K562 (cell line): Measurements from ENCODE around the gene SIK3. TPM values are rescaled to one million over a fixed set of nuclear protein-coding genes. Genes with fewer than 3 reads are reported as not detected.

Experiments used
- ATAC-seq: fragments of 200-7000 bp; cut with Tn5 transposase; 3 replicates; pipeline ENCODE4 v1.9.1; 2020; ENCODE audit warnings: moderate library complexity
- BruUV-seq: library from RNA; stranded (reverse); fragments of 400-500 nt; replicated peaks from 2 replicates; lab custom pipeline; 2021; lab: Mats Ljungman, UMichigan
- CTCF ChIA-PET: fragments of 300-600 bp; formaldehyde crosslinking; extraction: SDS; loops from one replicate; lab custom pipeline; 2021; ENCODE audit warnings: low intra/inter-chr PET ratio; lab: Yijun Ruan, JAX
- POLR2A ChIA-PET: fragments of 300-600, 350-650 bp; sonication (Branson Sonifier 250); formaldehyde crosslinking; extraction: SDS; loops from one replicate; lab custom pipeline; 2021; ENCODE audit warnings: antibody characterized with exemption, inconsistent platforms; lab: Yijun Ruan, JAX
- DNase-seq, 4 experiments: peaks; one replicate each; pipeline versions ENCODE4 v3.0.0 to v3.0.0-alpha.2; 2011 to 2018; ENCODE audit warnings: low spot score in 3 of 4, mixed read lengths in 3 of 4; ENCODE audit errors: extremely low read depth in 1 of 4
- FAIRE-seq: peaks from 2 replicates; lab custom pipeline; 2011; peaks lifted over from hg19 to GRCh38; lab: Jason Lieb, UNC
- H2AFZ ChIP-seq: 2 replicates; pipeline ENCODE4 v1.6.0; 2011; ENCODE audit warnings: low read depth, low read length, control low read depth, inconsistent platforms
- H3K27ac ChIP-seq: fragments of 200-600 bp; 3 replicates; pipeline ENCODE4 v1.8.0; 2011; ENCODE audit warnings: low read depth, mild to moderate bottlenecking, control low read depth, inconsistent platforms, low read length, moderate library complexity, mixed read lengths; ENCODE audit errors: extremely low read depth
- H3K27me3 ChIP-seq, 2 experiments: fragments of 300-600 bp in 1 of 2; 2 replicates in 1 of 2; 3 replicates in 1 of 2; pipeline versions ENCODE4 v1.6.0 to v1.8.0; 2011; ENCODE audit warnings: inconsistent platforms in 2 of 2, low read length in 2 of 2, mild to moderate bottlenecking in 1 of 2, mixed read lengths in 1 of 2, moderate library complexity in 1 of 2; ENCODE audit not compliant: control insufficient read depth in 2 of 2, insufficient read depth in 2 of 2
- H3K36me3 ChIP-seq: fragments of 300-600 bp; 3 replicates; pipeline ENCODE4 v1.8.0; 2011; ENCODE audit warnings: mild to moderate bottlenecking, low read length, inconsistent platforms; ENCODE audit not compliant: control insufficient read depth, insufficient read depth
- H3K4me1 ChIP-seq, 2 experiments: fragments of 200-600 bp in 1 of 2; replicated peaks in 1 of 2; 2 replicates in 1 of 2; 3 replicates in 1 of 2; pipeline versions ENCODE4 v1.5.1 to v1.8.0; 2011; ENCODE audit warnings: inconsistent platforms in 2 of 2, low read length in 2 of 2, mild to moderate bottlenecking in 1 of 2, mixed read lengths in 1 of 2, moderate library complexity in 1 of 2; ENCODE audit not compliant: control insufficient read depth in 2 of 2, insufficient read depth in 2 of 2
- H3K4me2 ChIP-seq: 2 replicates; pipeline ENCODE4 v1.6.1; 2011; ENCODE audit warnings: low read length, control low read depth, inconsistent platforms, mixed read lengths; ENCODE audit not compliant: insufficient read depth
- H3K4me3 ChIP-seq: fragments of 200-600 bp; sonication (generic), shearing (Covaris generic); 2 replicates; pipeline ENCODE4 v1.5.1; 2016; ENCODE audit warnings: control low read depth, inconsistent platforms
- H3K79me2 ChIP-seq: fragments of 200-600 bp; 3 replicates; pipeline ENCODE4 v1.8.0; 2011; ENCODE audit warnings: low read length, inconsistent platforms; ENCODE audit not compliant: control insufficient read depth, insufficient read depth
- H3K9ac ChIP-seq, 2 experiments: 2 replicates each; pipeline versions ENCODE4 v1.6.0 to v1.6.1; 2011; ENCODE audit warnings: low read depth in 2 of 2, low read length in 2 of 2, control low read depth in 1 of 2, inconsistent platforms in 1 of 2, mild to moderate bottlenecking in 1 of 2, mixed read lengths in 1 of 2; ENCODE audit not compliant: insufficient read depth in 1 of 2
- H3K9me1 ChIP-seq: one replicate; pipeline ENCODE4 v1.6.0; 2011; ENCODE audit warnings: inconsistent platforms, mild to moderate bottlenecking, low read length, moderate library complexity; ENCODE audit not compliant: control insufficient read depth, insufficient read depth
- H3K9me3 ChIP-seq: replicated peaks from 2 replicates; pipeline ENCODE4 v1.5.1; 2011; ENCODE audit warnings: low read depth, low read length, inconsistent platforms; ENCODE audit not compliant: control insufficient read depth, insufficient read depth
- H4K20me1 ChIP-seq: replicated peaks from 2 replicates; pipeline ENCODE4 v1.6.1; 2011; ENCODE audit warnings: low read length, inconsistent platforms, mixed read lengths; ENCODE audit not compliant: control insufficient read depth, insufficient read depth
- ATF7 ChIP-seq: fragments of 450-650 bp; IDR thresholded peaks from 2 replicates; pipeline ENCODE4 v1.7.1; 2014; ENCODE audit warnings: mild to moderate bottlenecking, moderate library complexity
- BACH1 ChIP-seq: fragments of 200-800 bp; sonication (Bioruptor generic); IDR thresholded peaks from 2 replicates; pipeline ENCODE4 v1.6.1; 2016; ENCODE audit warnings: missing genetic modification characterization, missing compliant biosample characterization
- CCNT2 ChIP-seq: IDR thresholded peaks from 2 replicates; pipeline ENCODE4 v1.6.1; 2011; ENCODE audit warnings: borderline replicate concordance, low read depth, mild to moderate bottlenecking, moderate library complexity, mixed read lengths, low read length; ENCODE audit not compliant: insufficient read length; ENCODE audit errors: extremely low read depth
- CHD4 ChIP-seq: fragments of 200-600 bp; sonication (generic); IDR thresholded peaks from 3 replicates; pipeline ENCODE4 v1.6.1; 2012; ENCODE audit warnings: low read depth, mild to moderate bottlenecking, mixed read lengths, low read length, inconsistent platforms; ENCODE audit not compliant: insufficient read depth, insufficient replicate concordance, poor library complexity, severe bottlenecking
- EGR1 ChIP-seq: fragments of 450-650 bp; conservative IDR thresholded peaks from 2 replicates; pipeline ENCODE4 v1.6.1; 2017; ENCODE audit warnings: mild to moderate bottlenecking
- FOXP4 ChIP-seq: sonication (generic); formaldehyde crosslinking; IDR thresholded peaks from 2 replicates; pipeline ENCODE4 v1.8.0; 2022; ENCODE audit warnings: mild to moderate bottlenecking, missing genetic modification reagents, borderline replicate concordance
- MAFK ChIP-seq: IDR thresholded peaks from 2 replicates; pipeline ENCODE4 v1.6.1; 2011; ENCODE audit warnings: low read length, improper control_type of control experiment
- NKRF ChIP-seq: fragments of 450-650 bp; IDR thresholded peaks from 2 replicates; pipeline ENCODE4 v1.6.1; 2016; ENCODE audit warnings: borderline replicate concordance
- NR4A1 ChIP-seq, 2 experiments: fragments of 250-450 bp in 1 of 2; fragments of 450-650 bp in 1 of 2; sonication (Bioruptor Pico) in 1 of 2; IDR thresholded peaks; 2 replicates each; pipeline versions ENCODE4 v1.4.0 to v1.6.1; 2016 to 2020; ENCODE audit warnings: mild to moderate bottlenecking in 2 of 2, missing compliant biosample characterization in 1 of 2, missing genetic modification characterization in 1 of 2, moderate library complexity in 1 of 2
- PHF20 ChIP-seq: fragments of 450-650 bp; IDR thresholded peaks from 2 replicates; pipeline ENCODE4 v1.6.1; 2018; ENCODE audit not compliant: partially characterized antibody
- PHTF2 ChIP-seq: fragments of 250-450 bp; sonication (Bioruptor Pico); IDR thresholded peaks from 2 replicates; pipeline ENCODE4 v1.5.0; 2021; ENCODE audit warnings: mild to moderate bottlenecking
- RAD21 ChIP-seq, 2 experiments: fragments of 250-450 bp in 1 of 2; fragments of 450-650 bp in 1 of 2; sonication (Bioruptor Pico) in 1 of 2; formaldehyde crosslinking in 1 of 2; IDR thresholded peaks in 1 of 2; conservative IDR thresholded peaks in 1 of 2; 2 replicates each; pipeline versions ENCODE4 v1.4.0 to v1.8.0; 2020 to 2022; ENCODE audit warnings: mild to moderate bottlenecking in 2 of 2, moderate library complexity in 1 of 2
- SIN3B ChIP-seq: fragments of 450-650 bp; IDR thresholded peaks from 2 replicates; pipeline ENCODE4 v1.6.1; 2017; ENCODE audit warnings: low read depth, mild to moderate bottlenecking, moderate library complexity
- SOX6 ChIP-seq: fragments of 450-650 bp; IDR thresholded peaks from 2 replicates; pipeline ENCODE4 v1.6.1; 2014; ENCODE audit warnings: mild to moderate bottlenecking
- TAL1 ChIP-seq: fragments of 450-650 bp; IDR thresholded peaks from 2 replicates; pipeline ENCODE4 v1.6.1; 2016; ENCODE audit warnings: mild to moderate bottlenecking
- TCF7L2 ChIP-seq: fragments of 150-350 bp; IDR thresholded peaks from 2 replicates; pipeline ENCODE4 v1.6.1; 2016; ENCODE audit warnings: low read depth, mild to moderate bottlenecking, low read length, moderate library complexity
- ZKSCAN1 ChIP-seq: fragments of 150-350 bp; IDR thresholded peaks from 2 replicates; pipeline ENCODE4 v1.6.1; 2016; ENCODE audit warnings: low read depth, low read length
- ZNF174 ChIP-seq: fragments of 250-450 bp; sonication (Bioruptor Pico); IDR thresholded peaks from 2 replicates; pipeline ENCODE4 v1.4.0; 2020; ENCODE audit warnings: mild to moderate bottlenecking
- ZNF224 ChIP-seq: sonication (generic); formaldehyde crosslinking; IDR thresholded peaks from 2 replicates; pipeline ENCODE4 v1.8.0; 2022; ENCODE audit warnings: mild to moderate bottlenecking, missing genetic modification reagents
- ZNF445 ChIP-seq: fragments of 250-450 bp; sonication (Bioruptor Pico); IDR thresholded peaks from 2 replicates; pipeline ENCODE4 v1.4.0; 2020; ENCODE audit warnings: low read depth, mild to moderate bottlenecking, moderate library complexity
- WGBS: fragments of 100-300 bp; shearing (Covaris generic); methylation state at CpG from one replicate; pipeline ENCODE4 v1.1.6; 2016; ENCODE audit warnings: low coverage, mixed read lengths; ENCODE audit not compliant: insufficient coverage; ENCODE audit errors: missing lambda C conversion rate; 5-methylcytosine and 5-hydroxymethylcytosine counted together
- in situ Hi-C: fragments of 300-500 bp; cut with MboI; formaldehyde crosslinking; loops from 4 replicates; pipeline ENCODE4 v1.15.0; 2018; ENCODE audit warnings: inconsistent platforms, mixed read lengths
- intact Hi-C: fragments of 100-400 bp; cut with micrococcal nuclease; formaldehyde crosslinking; loops from 2 replicates; pipeline ENCODE4 v1.14.2; 2022
- polyA plus RNA-seq, 8 experiments: library from polyadenylated mRNA; depleted of rRNA in 4 of 8; stranded (reverse) in 5 of 8; unstranded in 3 of 8; fragments of >200 nt; fragmentation: Nextera tagmentation in 2 of 8; fragmentation: Illumina TruSeq in 1 of 8; extraction: Ambion mirVana in 2 of 8; extraction: Trizol in 1 of 8; gene quantifications; 2 replicates each; pipeline versions ENCODE4 v1.2.1 to v1.2.3, GENCODE V29; 2011 to 2014; ENCODE audit warnings: inconsistent platforms in 1 of 8, missing spikeins in 1 of 8
- total RNA-seq, 7 experiments: library from RNA; depleted of rRNA in 6 of 7; stranded (reverse); fragments of >200 nt in 6 of 7; fragmentation: Illumina TruSeq in 2 of 7; extraction: Trizol in 2 of 7; gene quantifications; 2 replicates each; pipeline versions ENCODE4 v1.2.1 to v1.2.3, GENCODE V29; 2011 to 2021; ENCODE audit warnings: low replicate concordance in 1 of 7

The SIK3 gene
- total and polyA plus RNA-seq, 9 of the 15 experiments (the other 6 are each of a cell fraction or from before 2014, with no cell fraction given), result 1.6 to 21.6 (median 8.0) TPM

DNA sequence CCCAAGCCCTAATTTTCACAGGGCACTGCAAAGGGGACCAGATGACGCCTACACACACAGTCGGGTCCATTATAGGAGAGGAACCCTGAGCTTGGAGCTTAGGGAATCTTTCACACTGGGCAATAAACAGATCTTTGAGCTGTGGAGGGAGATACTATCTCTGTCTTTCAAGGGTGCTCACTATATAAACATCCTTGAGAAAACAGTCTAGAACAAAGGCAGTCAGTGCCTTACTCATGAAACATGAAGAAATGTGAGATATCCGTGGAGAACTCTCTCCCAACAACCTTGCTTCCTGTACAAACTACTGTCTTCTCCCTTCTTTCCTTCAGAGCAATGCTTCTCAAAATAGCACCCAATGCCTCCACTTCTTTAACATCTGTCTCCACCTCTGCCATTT is 151.8 kb downstream of the SIK3 start:
- in situ Hi-C loops, result no loop called here
- FAIRE-seq (no peak), ATAC-seq (no peak; the same call in 1 of the 3 replicates)
- no peaks in the 10 kb centered on the region for H3K27me3 ChIP-seq
- peaks cover 17% of the 10 kb centered on the region; the same call in 1 of the 3 replicates for H3K36me3 ChIP-seq
- TF ChIP-seq PHF20, result no peak
- TF ChIP-seq NR4A1 (CRISPR knock-in tag; IDR thresholded peaks at IDR 0.05), result no peak
- no peak for TF ChIP-seq NR4A1 (tag; IDR thresholded peaks at IDR 0.05)
- TF ChIP-seq SOX6, result no peak
- TF ChIP-seq BACH1 (tag), result no peak
- TF ChIP-seq CHD4, result no peak
- no peak for TF ChIP-seq TAL1
- TF ChIP-seq CCNT2, result no peak
- no peak for TF ChIP-seq ATF7
- TF ChIP-seq FOXP4 (CRISPR knock-in tag), result no peak
- TF ChIP-seq TCF7L2, result no peak
- no peak for TF ChIP-seq MAFK
- no peak for TF ChIP-seq ZNF224 (CRISPR knock-in tag)
- no peak for TF ChIP-seq RAD21 (CRISPR knock-in tag; conservative IDR thresholded peaks at IDR 0.05 in 1 of 2, IDR thresholded peaks at IDR 0.05 in 1 of 2)
- no peak for TF ChIP-seq PHTF2 (CRISPR knock-in tag)
- TF ChIP-seq NKRF, result no peak
- no peak for TF ChIP-seq ZNF174
- TF ChIP-seq EGR1, result no peak
- no peak for TF ChIP-seq ZNF445
- TF ChIP-seq SIN3B, result no peak
- TF ChIP-seq ZKSCAN1, result no peak
- TF ChIP-seq, all 486 proteins: peak for 0
- intact Hi-C loops, result no loop called here
- H3K4me1 ChIP-seq, result no peaks in the 10 kb centered on the region
- H3K27ac ChIP-seq, result no peak overlapping the region
- 66% methylated on average over 3 of the region's 3 CpGs for WGBS
- no peak for DNase-seq
- CTCF ChIA-PET, result no interaction called here
- POLR2A ChIA-PET, result no interaction called here
- H3K9me3 ChIP-seq, result no peaks in the 10 kb centered on the region
- no peak overlapping the region for H2AFZ ChIP-seq
- no peak overlapping the region for H3K4me2 ChIP-seq
- H3K9ac ChIP-seq, result no peak overlapping the region
- H4K20me1 ChIP-seq, result no peaks in the 10 kb centered on the region
- no peak overlapping the region for H3K4me3 ChIP-seq
- no TSS peak for BruUV-seq
- no peaks in the 10 kb centered on the region for H3K9me1 ChIP-seq
- H3K79me2 ChIP-seq, result no peaks in the 10 kb centered on the region
